ENCODE results near the gene PPFIA1.

Gene PPFIA1

DNA sequence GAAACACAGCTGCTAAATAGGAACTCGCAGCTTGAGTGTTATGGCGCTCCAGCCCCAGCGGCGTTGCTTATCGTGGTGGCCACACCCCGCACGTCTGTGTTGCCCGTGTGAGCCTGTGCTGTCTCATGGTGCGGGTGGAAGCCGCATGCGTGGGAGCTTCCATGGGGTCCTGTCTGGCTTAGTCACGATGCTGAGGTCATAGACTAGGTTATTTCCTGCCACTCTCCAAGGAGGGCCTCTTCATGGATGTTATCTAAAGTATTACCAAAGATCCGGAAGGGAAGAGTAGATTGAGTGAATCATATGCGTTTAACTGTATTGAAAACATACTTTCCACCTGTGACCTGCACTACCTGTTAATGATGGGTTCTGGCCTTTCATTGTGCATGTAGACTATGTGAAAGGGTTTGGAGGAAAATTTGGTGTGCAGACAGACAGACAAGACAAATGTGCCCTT is 149.5 kb downstream of the PPFIA1 start:
- no peaks in the 10 kb centered on the region for H3K27me3 ChIP-seq (ENCODE audit: low read length)
- H3K9me2 ChIP-seq (replicated peaks; ENCODE audit: insufficient read depth, low read length): no peaks in the 10 kb centered on the region
- H3F3A ChIP-seq (ENCODE audit: insufficient read depth): no peaks in the 10 kb centered on the region
- H3K36me3 ChIP-seq (ENCODE audit: low read length): no peaks in the 10 kb centered on the region
- H3K4me2 ChIP-seq (ENCODE audit: low read depth, low read length, poor library complexity, severe bottlenecking): no peak overlapping the region
- H3K4me3 ChIP-seq (ENCODE audit: insufficient read depth, low read length, poor library complexity, severe bottlenecking): no peak overlapping the region
- H3K9me3 ChIP-seq (ENCODE audit: insufficient read depth, low read length): no peaks in the 10 kb centered on the region
- no peak for TF ChIP-seq EZH2phosphoT487 (conservative IDR thresholded peaks at IDR 0.05; ENCODE audit: low read length)
- TF ChIP-seq, protein P1, sequence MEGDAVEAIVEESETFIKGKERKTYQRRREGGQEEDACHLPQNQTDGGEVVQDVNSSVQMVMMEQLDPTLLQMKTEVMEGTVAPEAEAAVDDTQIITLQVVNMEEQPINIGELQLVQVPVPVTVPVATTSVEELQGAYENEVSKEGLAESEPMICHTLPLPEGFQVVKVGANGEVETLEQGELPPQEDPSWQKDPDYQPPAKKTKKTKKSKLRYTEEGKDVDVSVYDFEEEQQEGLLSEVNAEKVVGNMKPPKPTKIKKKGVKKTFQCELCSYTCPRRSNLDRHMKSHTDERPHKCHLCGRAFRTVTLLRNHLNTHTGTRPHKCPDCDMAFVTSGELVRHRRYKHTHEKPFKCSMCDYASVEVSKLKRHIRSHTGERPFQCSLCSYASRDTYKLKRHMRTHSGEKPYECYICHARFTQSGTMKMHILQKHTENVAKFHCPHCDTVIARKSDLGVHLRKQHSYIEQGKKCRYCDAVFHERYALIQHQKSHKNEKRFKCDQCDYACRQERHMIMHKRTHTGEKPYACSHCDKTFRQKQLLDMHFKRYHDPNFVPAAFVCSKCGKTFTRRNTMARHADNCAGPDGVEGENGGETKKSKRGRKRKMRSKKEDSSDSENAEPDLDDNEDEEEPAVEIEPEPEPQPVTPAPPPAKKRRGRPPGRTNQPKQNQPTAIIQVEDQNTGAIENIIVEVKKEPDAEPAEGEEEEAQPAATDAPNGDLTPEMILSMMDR (IDR thresholded peaks at IDR 0.05; ENCODE audit: insufficient read depth, low read length, poor library complexity, severe bottlenecking): no peak
- H4K20me1 ChIP-seq (ENCODE audit: low read depth, low read length): no peaks in the 10 kb centered on the region
- no peak overlapping the region for H3K27ac ChIP-seq (ENCODE audit: low read depth, low read length)
- no peaks in the 10 kb centered on the region for H3K79me2 ChIP-seq (ENCODE audit: insufficient read depth, low read length)
- no peak overlapping the region for H2AFZ ChIP-seq (ENCODE audit: low read depth, low read length, severe bottlenecking)
- no peak overlapping the region for H3K9ac ChIP-seq (ENCODE audit: low read length)

DNA sequence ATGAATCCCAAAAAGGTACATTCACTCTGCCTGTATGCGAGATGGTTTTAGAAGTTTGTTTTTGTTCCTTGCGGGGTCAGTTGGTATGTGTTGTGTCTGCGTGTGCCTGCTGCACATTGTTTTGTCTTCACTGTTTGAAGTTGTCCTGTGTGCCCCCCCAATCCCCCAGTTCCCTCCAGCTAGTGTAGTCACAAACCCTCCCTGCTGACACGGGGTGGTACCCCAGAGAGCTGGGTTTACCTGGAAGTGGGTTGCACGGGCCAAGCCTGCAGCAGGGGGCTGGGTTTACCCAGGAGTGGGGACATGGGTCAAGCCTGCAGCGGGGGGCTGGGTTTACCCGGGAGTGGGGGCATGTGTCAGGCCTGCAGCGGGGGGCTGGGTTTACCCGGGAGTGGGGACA is 150.0 kb downstream of the PPFIA1 start:
- Histone ChIP-seq H3K79me2 (ENCODE audit: insufficient read depth, low read length) (no peaks in the 10 kb centered on the region), H3K4me2 (ENCODE audit: low read depth, low read length, poor library complexity, severe bottlenecking) (no peak overlapping the region), H3K27me3 (ENCODE audit: low read length) (no peaks in the 10 kb centered on the region), H2AFZ (ENCODE audit: low read depth, low read length, severe bottlenecking) (no peak overlapping the region), H3F3A (ENCODE audit: insufficient read depth) (no peaks in the 10 kb centered on the region), H3K9ac (ENCODE audit: low read length) (no peak overlapping the region), H3K36me3 (ENCODE audit: low read length) (no peaks in the 10 kb centered on the region), H3K9me3 (ENCODE audit: insufficient read depth, low read length) (no peaks in the 10 kb centered on the region), H3K27ac (ENCODE audit: low read depth, low read length) (no peak overlapping the region), H3K4me3 (ENCODE audit: insufficient read depth, low read length, poor library complexity, severe bottlenecking) (no peak overlapping the region), H4K20me1 (ENCODE audit: low read depth, low read length) (no peaks in the 10 kb centered on the region), H3K9me2 (replicated peaks; ENCODE audit: insufficient read depth, low read length) (no peaks in the 10 kb centered on the region)
- TF ChIP-seq, protein P1 (IDR thresholded peaks at IDR 0.05; ENCODE audit: insufficient read depth, low read length, poor library complexity, severe bottlenecking): no peak
- no peak for TF ChIP-seq EZH2phosphoT487 (conservative IDR thresholded peaks at IDR 0.05; ENCODE audit: low read length)

DNA sequence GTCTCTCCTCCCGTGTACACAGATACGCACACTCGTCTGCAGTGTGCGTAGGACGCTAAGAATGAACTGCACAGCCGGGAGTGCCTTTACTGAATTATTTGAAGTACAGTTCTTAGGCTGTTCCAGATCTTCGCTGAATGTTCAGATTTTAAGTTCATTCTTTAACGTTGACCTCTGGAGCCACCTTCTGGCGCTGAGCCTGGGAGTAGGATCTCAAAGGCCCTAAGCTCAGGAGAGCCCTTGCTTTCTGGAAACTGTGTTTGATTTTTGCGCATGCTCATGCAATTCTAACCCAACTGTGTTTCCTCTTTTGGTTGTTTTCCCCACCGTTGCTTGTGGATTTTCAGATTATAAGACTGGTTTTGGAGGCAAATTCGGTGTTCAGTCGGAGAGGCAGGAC is 150.6 kb downstream of the PPFIA1 start:
- H3K27me3 ChIP-seq (ENCODE audit: low read length): no peaks in the 10 kb centered on the region
- TF ChIP-seq, protein P1 (IDR thresholded peaks at IDR 0.05; ENCODE audit: insufficient read depth, low read length, poor library complexity, severe bottlenecking): no peak
- TF ChIP-seq EZH2phosphoT487 (conservative IDR thresholded peaks at IDR 0.05; ENCODE audit: low read length): no peak
- H3K36me3 ChIP-seq (ENCODE audit: low read length): no peaks in the 10 kb centered on the region
- no peak overlapping the region for H3K4me2 ChIP-seq (ENCODE audit: low read depth, low read length, poor library complexity, severe bottlenecking)
- no peaks in the 10 kb centered on the region for H3K9me2 ChIP-seq (replicated peaks; ENCODE audit: insufficient read depth, low read length)
- H3K9me3 ChIP-seq (ENCODE audit: insufficient read depth, low read length): no peaks in the 10 kb centered on the region
- H3K4me3 ChIP-seq (ENCODE audit: insufficient read depth, low read length, poor library complexity, severe bottlenecking): no peak overlapping the region
- no peak overlapping the region for H2AFZ ChIP-seq (ENCODE audit: low read depth, low read length, severe bottlenecking)
- H3K79me2 ChIP-seq (ENCODE audit: insufficient read depth, low read length): no peaks in the 10 kb centered on the region
- H3K9ac ChIP-seq (ENCODE audit: low read length): no peak overlapping the region
- H3K27ac ChIP-seq (ENCODE audit: low read depth, low read length): no peak overlapping the region
- H3F3A ChIP-seq (ENCODE audit: insufficient read depth): no peaks in the 10 kb centered on the region
- no peaks in the 10 kb centered on the region for H4K20me1 ChIP-seq (ENCODE audit: low read depth, low read length)
